GM19193 (cell line): ENCODE measurements around the gene RPTOR.

Source experiments
- POLR2A ChIP-seq: IDR thresholded peaks from 4 replicates; pipeline ENCODE4 v1.6.1; 2011; ENCODE audit not compliant: insufficient read depth, insufficient read length; ENCODE audit errors: extremely low read depth

RPTOR gene

DNA sequence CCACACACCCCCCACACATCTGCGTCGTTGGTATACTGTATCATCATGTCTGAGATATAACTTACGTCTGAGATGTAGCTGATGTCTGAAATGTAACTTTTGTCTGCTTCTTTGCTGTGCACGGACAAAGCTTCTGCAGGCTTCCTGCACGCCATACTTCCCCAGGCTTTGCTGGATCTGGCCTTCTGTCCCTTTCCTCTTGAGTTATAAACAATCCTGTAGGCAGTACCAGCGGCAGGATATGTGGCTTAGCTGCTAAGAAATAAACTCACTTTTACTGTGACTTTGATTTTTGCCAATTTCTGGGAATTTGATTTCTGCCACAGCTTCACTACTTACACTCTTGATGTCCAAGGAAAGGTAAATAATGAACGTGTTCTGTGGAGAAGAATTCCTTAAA lies 184.4 kb downstream of the RPTOR start:
- no peak for TF ChIP-seq POLR2A

GRCh38 chr17:80729761-80730160 lies 185.1 kb downstream of the RPTOR start:
- TF ChIP-seq POLR2A: no peak

- no peak for TF ChIP-seq POLR2A
These were observed 186.1 kb downstream of the RPTOR start for GRCh38 chr17:80730739-80731138.

- no peak for TF ChIP-seq POLR2A
These were observed 186.7 kb downstream of the RPTOR start for GRCh38 chr17:80731323-80731722.

DNA sequence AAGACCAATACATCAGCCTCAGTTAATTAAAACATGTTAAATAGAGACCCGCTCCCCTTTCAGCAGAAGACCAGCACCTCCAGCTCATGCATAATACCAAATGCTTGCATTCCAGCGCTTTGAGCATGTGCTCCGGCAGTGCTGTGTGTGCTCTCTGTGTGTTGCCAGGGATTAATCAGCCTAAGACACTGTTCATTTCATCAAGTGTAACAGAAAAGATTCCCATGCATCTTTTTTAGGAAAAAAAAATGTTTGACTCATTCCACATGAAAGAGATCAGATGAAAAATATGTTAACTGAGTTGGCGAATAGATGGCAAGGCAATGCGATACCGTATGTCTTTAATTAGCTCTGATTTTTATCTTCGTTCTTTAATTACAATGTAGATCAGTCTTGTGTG lies 187.6 kb downstream of the RPTOR start:
- TF ChIP-seq POLR2A: no peak

DNA sequence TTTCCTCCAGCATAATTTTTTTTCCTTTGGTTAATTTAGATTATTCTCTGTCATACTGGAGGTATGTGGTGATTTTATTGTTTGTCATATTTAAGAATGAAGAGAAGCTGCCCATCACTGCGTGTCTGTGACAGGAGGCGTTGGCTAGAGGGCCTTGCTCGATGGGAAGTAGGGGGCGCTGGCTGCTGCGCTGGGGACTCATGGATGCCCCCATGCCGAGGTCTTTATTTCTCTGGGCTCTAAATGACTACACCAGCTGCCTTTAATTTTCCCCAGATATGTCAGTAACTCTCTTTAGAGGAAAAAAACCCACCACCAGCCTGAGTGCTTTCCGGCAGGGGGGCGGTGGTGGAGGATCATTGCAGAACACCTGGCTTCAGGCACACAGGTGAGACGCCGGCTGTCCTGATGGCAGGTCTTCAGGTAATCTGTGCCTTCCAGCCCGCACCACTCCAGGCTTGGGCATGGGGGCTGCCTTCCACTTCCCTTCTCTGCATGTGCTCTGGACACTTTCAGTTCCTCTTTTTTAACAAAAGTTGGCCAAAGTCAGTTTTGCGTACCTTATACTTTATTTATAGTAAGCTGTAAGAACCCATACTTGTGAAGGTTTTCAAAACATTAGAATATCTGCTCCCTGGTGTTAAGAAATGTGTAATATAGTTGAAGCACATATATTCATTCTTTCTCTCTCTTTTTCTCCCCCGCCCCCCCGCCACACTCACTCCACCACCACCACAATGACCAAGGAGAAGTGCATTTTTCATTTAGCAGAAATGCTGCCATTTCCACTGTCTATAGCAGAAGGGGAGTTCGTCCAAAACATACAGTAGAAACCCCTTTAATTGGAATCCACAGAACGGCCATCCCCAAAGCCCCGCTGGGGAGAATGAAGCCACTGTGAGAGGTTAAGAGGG lies 192.7 kb downstream of the RPTOR start:
- TF ChIP-seq POLR2A: peak; percentile 16

- TF ChIP-seq POLR2A: peak; percentile 11
These were observed 193.6 kb downstream of the RPTOR start for GRCh38 chr17:80738020-80738808.

- no peak for TF ChIP-seq POLR2A
These were observed 194.5 kb downstream of the RPTOR start for GRCh38 chr17:80738987-80739730.

DNA sequence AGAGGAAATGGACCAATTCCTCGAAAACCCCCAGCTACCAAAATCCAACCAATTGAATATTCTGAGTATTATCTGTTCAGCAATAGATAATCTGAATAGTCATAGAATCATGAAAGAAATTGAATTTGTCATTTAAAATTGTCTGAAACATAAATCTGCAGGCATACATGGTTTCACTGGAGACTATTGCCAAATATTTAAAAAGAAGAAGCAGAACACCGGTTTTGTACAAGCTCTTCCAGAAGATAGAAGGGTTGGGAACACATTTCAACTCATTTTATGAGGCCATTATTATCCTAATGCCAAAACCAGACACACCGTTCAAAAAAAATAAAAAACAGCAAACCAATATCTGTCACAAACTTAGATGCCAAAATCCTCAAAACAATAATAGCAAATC lies 195.5 kb downstream of the RPTOR start:
- no peak for TF ChIP-seq POLR2A

- TF ChIP-seq POLR2A: no peak
These were observed 197.5 kb downstream of the RPTOR start for GRCh38 chr17:80742091-80742490.

- no peak for TF ChIP-seq POLR2A
These were observed 198.0 kb downstream of the RPTOR start for GRCh38 chr17:80742581-80743180.

DNA sequence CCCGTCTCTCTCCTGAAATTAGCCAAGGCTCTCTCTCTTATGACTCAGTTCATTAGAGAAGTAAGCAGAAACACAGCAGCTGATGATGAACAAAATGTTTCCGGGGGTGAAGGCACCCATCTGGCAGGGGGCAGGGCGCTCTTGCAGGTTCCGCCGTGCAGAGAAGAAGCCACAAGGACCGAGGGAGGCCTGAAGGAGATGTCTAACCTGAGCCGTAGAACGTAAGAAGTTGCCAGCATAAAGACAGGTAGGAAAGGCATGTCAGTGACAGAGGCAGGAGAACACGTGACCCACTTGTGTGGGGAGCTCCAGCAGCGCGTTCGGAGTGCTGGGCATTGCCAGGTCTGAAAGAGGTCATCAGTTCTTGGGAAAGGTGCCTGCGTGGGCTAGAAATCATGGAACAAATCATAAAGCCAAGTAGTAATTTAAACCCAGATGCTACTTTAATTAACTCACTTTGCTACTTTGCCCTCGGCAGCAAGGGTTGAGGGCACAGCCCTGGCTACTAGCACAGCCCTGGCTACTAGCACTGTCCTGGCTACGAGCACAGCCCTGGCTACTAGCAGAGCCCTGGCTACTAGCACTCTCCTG lies 198.6 kb downstream of the RPTOR start:
- TF ChIP-seq POLR2A: no peak

DNA sequence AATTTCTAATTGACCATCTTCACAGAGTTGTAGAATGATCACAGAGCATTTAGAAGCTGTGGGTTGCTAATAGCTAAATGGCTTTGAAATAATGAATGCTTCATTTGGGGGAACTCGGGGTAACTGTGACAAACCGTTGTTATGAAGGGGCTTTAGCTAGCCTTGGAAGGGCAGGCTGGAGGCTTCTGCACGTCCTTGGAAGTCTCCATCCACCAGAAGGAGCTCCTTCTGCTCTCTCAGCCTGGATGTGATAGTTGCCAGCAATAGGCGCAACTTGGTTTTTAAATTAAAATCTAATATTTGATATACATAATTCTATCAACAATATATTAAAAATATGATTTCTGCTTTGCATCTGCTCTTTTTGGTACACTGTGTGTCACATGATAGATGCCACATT lies 200.5 kb downstream of the RPTOR start:
- TF ChIP-seq POLR2A: no peak

- TF ChIP-seq POLR2A: no peak
These were observed 201.8 kb downstream of the RPTOR start for GRCh38 chr17:80746262-80746935.
